GM18861 (cell line): ENCODE results near the gene ENAH.

Experiments used
- ATAC-seq: cut with Tn5 transposase; IDR thresholded peaks from one replicate; pipeline ENCODE4 v1.9.1; 2021; ENCODE audit not compliant: unreplicated experiment

Gene ENAH

GRCh38 chr1:225572422-225572821 lies 80.5 kb downstream of the ENAH start:
- ATAC-seq: no peak

- ATAC-seq: no peak
These were observed 85.1 kb downstream of the ENAH start for GRCh38 chr1:225567789-225568188.

GRCh38 chr1:225565847-225566246 lies 87.1 kb downstream of the ENAH start:
- ATAC-seq: no peak

GRCh38 chr1:225561675-225562074 lies 91.2 kb downstream of the ENAH start:
- no peak for ATAC-seq

- ATAC-seq: no peak
These were observed 93.0 kb downstream of the ENAH start for GRCh38 chr1:225559902-225560301.

GRCh38 chr1:225559326-225559725 lies 93.6 kb downstream of the ENAH start:
- ATAC-seq: no peak

- ATAC-seq: no peak
These were observed 96.2 kb downstream of the ENAH start for GRCh38 chr1:225556694-225557093.

GRCh38 chr1:225555821-225556220 lies 97.1 kb downstream of the ENAH start:
- ATAC-seq: no peak

- ATAC-seq: no peak
These were observed 98.6 kb downstream of the ENAH start for GRCh38 chr1:225554216-225554812.

GRCh38 chr1:225549821-225550220 lies 103.1 kb downstream of the ENAH start:
- no peak for ATAC-seq

GRCh38 chr1:225548140-225548857 lies 104.6 kb downstream of the ENAH start:
- ATAC-seq: no peak

- ATAC-seq: no peak
These were observed 107.3 kb downstream of the ENAH start for GRCh38 chr1:225545649-225546048.

GRCh38 chr1:225544924-225545323 lies 108.0 kb downstream of the ENAH start:
- no peak for ATAC-seq

- ATAC-seq: no peak
These were observed 108.7 kb downstream of the ENAH start for GRCh38 chr1:225544263-225544662.

GRCh38 chr1:225543350-225543749 lies 109.6 kb downstream of the ENAH start:
- ATAC-seq: no peak

GRCh38 chr1:225541383-225541782 lies 111.5 kb downstream of the ENAH start:
- no peak for ATAC-seq

GRCh38 chr1:225539575-225539974 lies 113.3 kb downstream of the ENAH start:
- ATAC-seq: no peak

- no peak for ATAC-seq
These were observed 113.9 kb downstream of the ENAH start for GRCh38 chr1:225539069-225539468.

- no peak for ATAC-seq
These were observed 115.2 kb downstream of the ENAH start for GRCh38 chr1:225537554-225538251.

- no peak for ATAC-seq
These were observed 117.6 kb downstream of the ENAH start for GRCh38 chr1:225535280-225535679.

GRCh38 chr1:225534772-225535171 lies 118.2 kb downstream of the ENAH start:
- ATAC-seq: no peak

- ATAC-seq: no peak
These were observed 118.8 kb downstream of the ENAH start for GRCh38 chr1:225534135-225534534.
